SK-N-SH treated with all-trans-retinoic acid at 6 μM for 48 hours (cell line): Measurements from ENCODE around the gene EDEM1.

Source experiments
- BACH2 ChIP-seq: fragments of 250-450 bp; sonication (Bioruptor Pico); IDR thresholded peaks from 2 replicates; pipeline ENCODE4 v1.9.0; 2021; ENCODE audit warnings: mild to moderate bottlenecking, borderline replicate concordance
- TCF4 ChIP-seq: fragments of 250-450 bp; sonication (Bioruptor Pico); IDR thresholded peaks from 2 replicates; pipeline ENCODE4 v1.8.0; 2021; ENCODE audit warnings: mild to moderate bottlenecking, moderate library complexity, borderline replicate concordance
- ZC3H10 ChIP-seq: fragments of 250-450 bp; sonication (Bioruptor Pico); IDR thresholded peaks from 2 replicates; pipeline ENCODE4 v1.5.1; 2021; ENCODE audit warnings: mild to moderate bottlenecking, moderate library complexity
- ZNF8 ChIP-seq: fragments of 450-650 bp; formaldehyde crosslinking; IDR thresholded peaks from 2 replicates; pipeline ENCODE4 v1.5.0; 2020; ENCODE audit warnings: mild to moderate bottlenecking, moderate library complexity

GRCh38 chr3:5153074-5153473 is 34.4 kb upstream of the EDEM1 start:
- TF ChIP-seq ZC3H10 (CRISPR knock-in tag) (no peak), ZNF8 (CRISPR knock-in tag) (no peak), BACH2 (no peak), TCF4 (no peak)
